Caco-2 (cell line): ENCODE results near the gene GRK5. TPM values are rescaled to one million over a fixed set of nuclear protein-coding genes. Genes with fewer than 3 reads are reported as not detected.

Experiments
- BruUV-seq: library from RNA; stranded (reverse); fragments of 400-500 nt; replicated peaks from 2 replicates; lab custom pipeline; 2021; lab: Mats Ljungman, UMichigan
- CTCF ChIA-PET: fragments of 300-600 bp; sonication (Branson Sonifier 250); formaldehyde crosslinking; loops from one replicate; lab custom pipeline; 2022; ENCODE audit warnings: antibody characterized with exemption; lab: Charles Lee
- POLR2A ChIA-PET: fragments of 300-600 bp; sonication (Branson Sonifier 250); formaldehyde crosslinking; loops from one replicate; lab custom pipeline; 2022; ENCODE audit warnings: antibody characterized with exemption; lab: Charles Lee
- DNase-seq, 2 experiments: peaks; one replicate each; pipeline versions ENCODE4 v3.0.0 to v3.0.0-alpha.2; 2020 to 2022
- H3K27me3 ChIP-seq: replicated peaks from 2 replicates; pipeline ENCODE4 v1.6.0; 2011; ENCODE audit warnings: low read length; ENCODE audit not compliant: control insufficient read depth, insufficient read depth
- H3K36me3 ChIP-seq: 2 replicates; pipeline ENCODE4 v1.5.1; 2011; ENCODE audit warnings: low read length; ENCODE audit not compliant: control insufficient read depth, insufficient read depth
- H3K4me1 ChIP-seq: fragments of 250-450 bp; sonication (Bioruptor Pico); 2 replicates; pipeline ENCODE4 v1.5.1; 2020; ENCODE audit warnings: mild to moderate bottlenecking
- H3K4me3 ChIP-seq: 2 replicates; pipeline ENCODE4 v1.5.1; 2011; ENCODE audit warnings: low read depth, mild to moderate bottlenecking, control low read depth, low read length
- H3K9me3 ChIP-seq: fragments of 250-450 bp; sonication (Bioruptor Pico); 2 replicates; pipeline ENCODE4 v1.5.1; 2020; ENCODE audit warnings: mild to moderate bottlenecking, moderate library complexity
- H3K27ac Mint-ChIP-seq: one replicate; pipeline ENCODE4 v1.8.0; 2022; ENCODE audit warnings: mixed read lengths; ENCODE audit not compliant: unreplicated experiment
- H3K27me3 Mint-ChIP-seq: one replicate; pipeline ENCODE4 v1.8.0; 2022; ENCODE audit warnings: mixed read lengths; ENCODE audit not compliant: insufficient read depth, unreplicated experiment
- H3K36me3 Mint-ChIP-seq: one replicate; pipeline ENCODE4 v1.8.0; 2022; ENCODE audit warnings: mild to moderate bottlenecking, mixed read lengths; ENCODE audit not compliant: insufficient read depth, unreplicated experiment
- H3K4me1 Mint-ChIP-seq: one replicate; pipeline ENCODE4 v1.8.0; 2022; ENCODE audit warnings: low read depth, mixed read lengths; ENCODE audit not compliant: unreplicated experiment
- H3K4me3 Mint-ChIP-seq: one replicate; pipeline ENCODE4 v1.8.0; 2022; ENCODE audit warnings: mild to moderate bottlenecking, moderate library complexity, mixed read lengths; ENCODE audit not compliant: unreplicated experiment
- H3K9me3 Mint-ChIP-seq: one replicate; pipeline ENCODE4 v1.8.0; 2022; ENCODE audit warnings: mixed read lengths; ENCODE audit not compliant: unreplicated experiment
- intact Hi-C: fragments of 100-400 bp; cut with micrococcal nuclease; formaldehyde crosslinking; loops from one replicate; pipeline ENCODE4 v1.10.0; 2022; ENCODE audit not compliant: unreplicated experiment
- total RNA-seq: library from RNA; stranded (reverse); gene quantifications from 2 replicates; pipeline ENCODE4 v1.2.3, GENCODE V29; 2022
- TF ChIP-seq, protein P1 (sequence below), 2 experiments: fragments of 200-600 bp in 1 of 2; IDR thresholded peaks; 1 replicate in 1 of 2; 2 replicates in 1 of 2; pipeline versions ENCODE4 v1.5.1 to v1.8.0; 2011 to 2022; ENCODE audit warnings: antibody characterized with exemption in 1 of 2, control low read depth in 1 of 2, inconsistent platforms in 1 of 2, low read depth in 1 of 2, low read length in 1 of 2, mild to moderate bottlenecking in 1 of 2, moderate library complexity in 1 of 2; ENCODE audit not compliant: insufficient read depth in 1 of 2, severe bottlenecking in 1 of 2, unreplicated experiment in 1 of 2

GRK5 gene
- total RNA-seq, 1 experiment from 2014 or later, result 7.7 TPM

- intact Hi-C loops, result no loop called here
- Histone ChIP-seq H3K36me3 (no peaks in the 10 kb centered on the region), H3K4me1 (no peaks in the 10 kb centered on the region), H3K27me3 (no peaks in the 10 kb centered on the region), H3K4me3 (no peak overlapping the region), H3K9me3 (no peaks in the 10 kb centered on the region)
- POLR2A ChIA-PET, result no interaction called here
- no peak for DNase-seq
- BruUV-seq, result no TSS peak
- Mint-ChIP-seq H3K4me1 (no peaks in the 10 kb centered on the region), H3K4me3 (no peak overlapping the region), H3K27ac (no peak overlapping the region), H3K36me3 (no peaks in the 10 kb centered on the region), H3K9me3 (no peaks in the 10 kb centered on the region), H3K27me3 (no peaks in the 10 kb centered on the region)
- CTCF ChIA-PET, result no interaction called here
- TF ChIP-seq, protein P1, sequence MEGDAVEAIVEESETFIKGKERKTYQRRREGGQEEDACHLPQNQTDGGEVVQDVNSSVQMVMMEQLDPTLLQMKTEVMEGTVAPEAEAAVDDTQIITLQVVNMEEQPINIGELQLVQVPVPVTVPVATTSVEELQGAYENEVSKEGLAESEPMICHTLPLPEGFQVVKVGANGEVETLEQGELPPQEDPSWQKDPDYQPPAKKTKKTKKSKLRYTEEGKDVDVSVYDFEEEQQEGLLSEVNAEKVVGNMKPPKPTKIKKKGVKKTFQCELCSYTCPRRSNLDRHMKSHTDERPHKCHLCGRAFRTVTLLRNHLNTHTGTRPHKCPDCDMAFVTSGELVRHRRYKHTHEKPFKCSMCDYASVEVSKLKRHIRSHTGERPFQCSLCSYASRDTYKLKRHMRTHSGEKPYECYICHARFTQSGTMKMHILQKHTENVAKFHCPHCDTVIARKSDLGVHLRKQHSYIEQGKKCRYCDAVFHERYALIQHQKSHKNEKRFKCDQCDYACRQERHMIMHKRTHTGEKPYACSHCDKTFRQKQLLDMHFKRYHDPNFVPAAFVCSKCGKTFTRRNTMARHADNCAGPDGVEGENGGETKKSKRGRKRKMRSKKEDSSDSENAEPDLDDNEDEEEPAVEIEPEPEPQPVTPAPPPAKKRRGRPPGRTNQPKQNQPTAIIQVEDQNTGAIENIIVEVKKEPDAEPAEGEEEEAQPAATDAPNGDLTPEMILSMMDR (IDR thresholded peaks at IDR 0.05; ENCODE audit: insufficient read depth in 1 of 2, low read depth in 1 of 2, low read length in 1 of 2, severe bottlenecking in 1 of 2, unreplicated experiment in 1 of 2), result no peak
Observed at GRCh38 chr10:119282446-119282845, 75.1 kb downstream of the GRK5 start.

GRCh38 chr10:119283387-119283786, 76.0 kb downstream of the GRK5 start:
- no peaks in the 10 kb centered on the region for H3K27me3 Mint-ChIP-seq
- intact Hi-C loops, result no loop called here
- H3K27ac Mint-ChIP-seq, result no peak overlapping the region
- Histone ChIP-seq H3K4me3 (no peak overlapping the region), H3K9me3 (no peaks in the 10 kb centered on the region), H3K36me3 (no peaks in the 10 kb centered on the region), H3K27me3 (no peaks in the 10 kb centered on the region), H3K4me1 (no peaks in the 10 kb centered on the region)
- H3K9me3 Mint-ChIP-seq, result no peaks in the 10 kb centered on the region
- ChIA-PET POLR2A (no interaction called here), CTCF (no interaction called here)
- no peak for DNase-seq
- TF ChIP-seq, protein P1 (IDR thresholded peaks at IDR 0.05; ENCODE audit: insufficient read depth in 1 of 2, low read depth in 1 of 2, low read length in 1 of 2, severe bottlenecking in 1 of 2, unreplicated experiment in 1 of 2), result no peak
- no TSS peak for BruUV-seq
- peaks cover 4% of the 10 kb centered on the region for H3K4me1 Mint-ChIP-seq
- H3K4me3 Mint-ChIP-seq, result no peak overlapping the region
- no peaks in the 10 kb centered on the region for H3K36me3 Mint-ChIP-seq

- H3K4me3 Mint-ChIP-seq, result no peak overlapping the region
- H3K4me1 Mint-ChIP-seq, result peaks cover 4% of the 10 kb centered on the region
- DNase-seq, result no peak
- no peaks in the 10 kb centered on the region for H3K27me3 Mint-ChIP-seq
- Histone ChIP-seq H3K27me3 (no peaks in the 10 kb centered on the region), H3K36me3 (no peaks in the 10 kb centered on the region), H3K9me3 (no peaks in the 10 kb centered on the region), H3K4me3 (no peak overlapping the region), H3K4me1 (no peaks in the 10 kb centered on the region)
- H3K27ac Mint-ChIP-seq, result no peak overlapping the region
- POLR2A ChIA-PET, result no interaction called here
- H3K9me3 Mint-ChIP-seq, result no peaks in the 10 kb centered on the region
- CTCF ChIA-PET, result no interaction called here
- no TSS peak for BruUV-seq
- no peaks in the 10 kb centered on the region for H3K36me3 Mint-ChIP-seq
- intact Hi-C loops, result no loop called here
- TF ChIP-seq, protein P1 (IDR thresholded peaks at IDR 0.05; ENCODE audit: insufficient read depth in 1 of 2, low read depth in 1 of 2, low read length in 1 of 2, severe bottlenecking in 1 of 2, unreplicated experiment in 1 of 2), result no peak
Observed at GRCh38 chr10:119283818-119284217, 76.4 kb downstream of the GRK5 start.
